Neural cell (in vitro differentiated cells): ENCODE results near the gene INPP5D. TPM values are rescaled to one million over a fixed set of nuclear protein-coding genes. Genes with fewer than 3 reads are reported as not detected.

ENCODE experiments used
- H2AFZ ChIP-seq: fragments of 200-600, 300-800 bp; sonication (generic), shearing (Covaris generic); 2 replicates; pipeline ENCODE4 v1.6.0; 2014; ENCODE audit warnings: low read depth, mild to moderate bottlenecking, antibody characterized with exemption, low read length, moderate library complexity
- H3F3A ChIP-seq: fragments of 200-600 bp; shearing (Covaris generic); 2 replicates; pipeline ENCODE4 v1.6.1; 2016; ENCODE audit warnings: mild to moderate bottlenecking, moderate library complexity, mixed read lengths, antibody characterized with exemption, low read length; ENCODE audit not compliant: insufficient read depth, poor library complexity, severe bottlenecking
- H3K27ac ChIP-seq: fragments of 200-600, 300-800 bp; sonication (generic), shearing (Covaris generic); 2 replicates; pipeline ENCODE4 v1.5.1; 2014; ENCODE audit warnings: mild to moderate bottlenecking, low read length, moderate library complexity
- H3K27me3 ChIP-seq: fragments of 300-800, 200-600 bp; sonication (generic), shearing (Covaris generic); 2 replicates; pipeline ENCODE4 v1.6.0; 2014; ENCODE audit warnings: mild to moderate bottlenecking, low read depth, low read length, moderate library complexity; ENCODE audit not compliant: insufficient read depth
- H3K36me3 ChIP-seq: fragments of 300-800, 200-600 bp; sonication (generic), shearing (Covaris generic); 2 replicates; pipeline ENCODE4 v1.5.1; 2014; ENCODE audit warnings: mild to moderate bottlenecking, antibody characterized with exemption, low read length, moderate library complexity; ENCODE audit not compliant: insufficient read depth
- H3K4me2 ChIP-seq: fragments of 300-800, 200-600 bp; sonication (generic), shearing (Covaris generic); 2 replicates; pipeline ENCODE4 v1.6.0; 2014; ENCODE audit warnings: mild to moderate bottlenecking, low read length
- H3K4me3 ChIP-seq: fragments of 300-800, 200-600 bp; sonication (generic), shearing (Covaris generic); 2 replicates; pipeline ENCODE4 v1.5.1; 2014; ENCODE audit warnings: mild to moderate bottlenecking, low read length, moderate library complexity
- H3K79me2 ChIP-seq: fragments of 200-600 bp; shearing (Covaris generic); replicated peaks from 2 replicates; pipeline ENCODE4 v1.6.0; 2014; ENCODE audit warnings: mild to moderate bottlenecking, low read length, moderate library complexity; ENCODE audit not compliant: insufficient read depth
- H3K9ac ChIP-seq: fragments of 300-800, 200-600 bp; sonication (generic), shearing (Covaris generic); 2 replicates; pipeline ENCODE4 v1.6.1; 2016; ENCODE audit warnings: mild to moderate bottlenecking, low read length, mixed read lengths
- H3K9me2 ChIP-seq: fragments of 200-600 bp; shearing (Covaris generic); 2 replicates; pipeline ENCODE4 v1.6.1; 2016; ENCODE audit warnings: mild to moderate bottlenecking, low read length, mixed read lengths; ENCODE audit not compliant: insufficient read depth
- H3K9me3 ChIP-seq: fragments of 200-600, 300-800 bp; sonication (generic), shearing (Covaris generic); 2 replicates; pipeline ENCODE4 v1.6.1; 2016; ENCODE audit warnings: mild to moderate bottlenecking, mixed run types, low read length, moderate library complexity, mixed read lengths
- H4K20me1 ChIP-seq: fragments of 200-600 bp; shearing (Covaris generic); 2 replicates; pipeline ENCODE4 v1.6.1; 2016; ENCODE audit warnings: mild to moderate bottlenecking, mixed run types; ENCODE audit not compliant: insufficient read depth
- CTCF ChIP-seq: fragments of 450-650 bp; IDR thresholded peaks from 2 replicates; pipeline ENCODE4 v1.5.1; 2014; ENCODE audit warnings: antibody characterized with exemption, mild to moderate bottlenecking, moderate library complexity; ENCODE audit not compliant: poor library complexity, severe bottlenecking
- EP300 ChIP-seq: fragments of 450-650 bp; conservative IDR thresholded peaks from 2 replicates; pipeline ENCODE4 v1.6.1; 2014; ENCODE audit warnings: antibody characterized with exemption, mild to moderate bottlenecking, moderate library complexity; ENCODE audit not compliant: poor library complexity, severe bottlenecking
- EZH2 ChIP-seq: fragments of 200-600, 300-800 bp; shearing (Covaris generic), sonication (generic); IDR thresholded peaks from 2 replicates; pipeline ENCODE4 v1.6.1; 2014; ENCODE audit warnings: antibody characterized with exemption, low read length, borderline replicate concordance, mild to moderate bottlenecking; ENCODE audit not compliant: insufficient read depth, poor library complexity, severe bottlenecking
- MXI1 ChIP-seq: fragments of 450-650 bp; conservative IDR thresholded peaks from 2 replicates; pipeline ENCODE4 v1.6.1; 2014; ENCODE audit warnings: antibody characterized with exemption, mild to moderate bottlenecking; ENCODE audit not compliant: poor library complexity, severe bottlenecking
- POLR2AphosphoS5 ChIP-seq: IDR thresholded peaks from 2 replicates; pipeline ENCODE4 v1.6.1; 2012
- RAD21 ChIP-seq: fragments of 450-650 bp; conservative IDR thresholded peaks from 2 replicates; pipeline ENCODE4 v1.6.1; 2014; ENCODE audit warnings: antibody characterized with exemption, mild to moderate bottlenecking, moderate library complexity
- REST ChIP-seq: IDR thresholded peaks from 2 replicates; pipeline ENCODE4 v1.6.1; 2012; ENCODE audit warnings: borderline replicate concordance
- SMC3 ChIP-seq: fragments of 450-650 bp; conservative IDR thresholded peaks from 2 replicates; pipeline ENCODE4 v1.6.1; 2014; ENCODE audit warnings: antibody characterized with exemption, mild to moderate bottlenecking, moderate library complexity; ENCODE audit not compliant: poor library complexity
- TAF1 ChIP-seq: IDR thresholded peaks from 2 replicates; pipeline ENCODE4 v1.6.1; 2012; ENCODE audit warnings: low read depth
- polyA plus RNA-seq: library from polyadenylated mRNA; depleted of rRNA; stranded (reverse); fragments of >200 nt; gene quantifications from 2 replicates; pipeline ENCODE4 v1.2.3, GENCODE V29; 2014

INPP5D gene
- polyA plus RNA-seq, 1 donor from 2014 or later, result not detected

- H3K36me3 ChIP-seq, result no peaks in the 10 kb centered on the region
- no peaks in the 10 kb centered on the region for H4K20me1 ChIP-seq
- H3K9ac ChIP-seq, result no peak overlapping the region
- H3K79me2 ChIP-seq, result no peaks in the 10 kb centered on the region
- H3K4me2 ChIP-seq, result no peak overlapping the region
- H3K9me3 ChIP-seq, result no peaks in the 10 kb centered on the region
- H3K27ac ChIP-seq, result no peak overlapping the region
- no peak for TF ChIP-seq REST
- TF ChIP-seq TAF1, result no peak
- TF ChIP-seq POLR2AphosphoS5, result no peak
- TF ChIP-seq EP300, result no peak
- no peak for TF ChIP-seq RAD21
- TF ChIP-seq MXI1, result no peak
- no peak for TF ChIP-seq CTCF
- no peak for TF ChIP-seq EZH2
- TF ChIP-seq SMC3, result no peak
- no peak overlapping the region for H2AFZ ChIP-seq
- H3F3A ChIP-seq, result no peaks in the 10 kb centered on the region
- H3K9me2 ChIP-seq, result no peaks in the 10 kb centered on the region
- H3K4me3 ChIP-seq, result no peak overlapping the region
- H3K27me3 ChIP-seq, result no peaks in the 10 kb centered on the region
Observed at GRCh38 chr2:233036162-233036838, 23.8 kb upstream of the INPP5D start.

DNA sequence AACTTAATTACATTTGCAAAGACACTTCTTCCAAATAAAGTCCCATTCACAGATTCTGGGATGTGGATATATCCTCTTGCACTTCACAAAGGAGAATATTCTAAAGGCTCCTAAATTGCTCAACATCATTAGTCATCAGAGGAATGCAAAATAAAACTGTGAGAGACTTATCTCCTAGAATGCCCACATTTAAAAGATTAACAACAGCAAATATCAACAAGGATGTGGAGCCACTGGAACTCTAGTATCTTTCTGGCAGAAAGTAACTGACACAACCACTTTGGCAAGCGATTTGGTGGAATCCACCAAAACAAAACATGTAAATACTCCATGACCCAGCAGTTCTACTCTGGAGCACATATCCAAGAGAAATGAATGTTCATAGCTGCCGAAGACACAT, 23.1 kb upstream of the INPP5D start:
- Histone ChIP-seq H3K4me2 (no peak overlapping the region), H3K9me3 (no peaks in the 10 kb centered on the region), H3F3A (no peaks in the 10 kb centered on the region), H2AFZ (no peak overlapping the region), H3K27ac (no peak overlapping the region), H3K27me3 (no peaks in the 10 kb centered on the region), H4K20me1 (no peaks in the 10 kb centered on the region), H3K9me2 (no peaks in the 10 kb centered on the region), H3K36me3 (no peaks in the 10 kb centered on the region), H3K79me2 (no peaks in the 10 kb centered on the region), H3K4me3 (no peak overlapping the region), H3K9ac (no peak overlapping the region)
- TF ChIP-seq EP300 (no peak), MXI1 (no peak), CTCF (no peak), EZH2 (no peak), REST (no peak), TAF1 (no peak), POLR2AphosphoS5 (no peak), RAD21 (no peak), SMC3 (no peak)
